HEK293 (cell line): Measurements from ENCODE around the gene AAK1.

Experiments
- CTCF ChIA-PET: fragments of 350-600 bp; formaldehyde crosslinking; extraction: SDS; loops from one replicate; lab custom pipeline; 2021; ENCODE audit warnings: antibody characterized with exemption; lab: Yijun Ruan, JAX
- POLR2A ChIA-PET: fragments of 300-600 bp; formaldehyde crosslinking; extraction: SDS; loops from one replicate; lab custom pipeline; 2020; ENCODE audit warnings: antibody characterized with exemption, inconsistent platforms; lab: Yijun Ruan, JAX
- H3K27ac ChIP-seq: fragments of 200-500 bp; sonication (Bioruptor generic); 2 replicates; pipeline ENCODE4 v1.5.1; 2014; ENCODE audit warnings: low read depth, low read length, control low read depth, inconsistent platforms; ENCODE audit errors: extremely low read depth
- H3K36me3 ChIP-seq, 2 experiments: fragments of 200-500 bp in 1 of 2; sonication (Bioruptor generic) in 1 of 2; 1 replicate in 1 of 2; 2 replicates in 1 of 2; pipeline ENCODE4 v1.5.1; 2014 to 2017; ENCODE audit warnings: inconsistent platforms in 2 of 2, low read length in 2 of 2; ENCODE audit not compliant: control insufficient read depth in 2 of 2, insufficient read depth in 1 of 2
- H3K4me1 ChIP-seq: fragments of 200-500 bp; sonication (Bioruptor generic); 2 replicates; pipeline ENCODE4 v1.5.1; 2014; ENCODE audit warnings: mild to moderate bottlenecking, low read length, inconsistent platforms; ENCODE audit not compliant: control insufficient read depth, insufficient read depth
- H3K4me3 ChIP-seq: 2 replicates; pipeline ENCODE4 v1.5.1; 2011; ENCODE audit warnings: low read depth, mild to moderate bottlenecking, control low read depth, low read length, moderate library complexity
- H3K9me3 ChIP-seq: fragments of 200-500 bp; sonication (Bioruptor generic); 2 replicates; pipeline ENCODE4 v1.5.1; 2014; ENCODE audit warnings: low read depth, low read length, inconsistent platforms; ENCODE audit not compliant: control insufficient read depth, insufficient read depth
- BCL11A ChIP-seq: fragments of 450-650 bp; formaldehyde crosslinking; IDR thresholded peaks from 2 replicates; pipeline ENCODE4 v1.5.1; 2016; ENCODE audit warnings: low read depth, missing biosample characterization, missing genetic modification characterization
- BCL11B ChIP-seq: fragments of 450-650 bp; formaldehyde crosslinking; IDR thresholded peaks from 2 replicates; pipeline ENCODE4 v1.5.1; 2016; ENCODE audit warnings: low read depth, missing biosample characterization, missing genetic modification characterization
- EGR2 ChIP-seq: fragments of 450-650 bp; formaldehyde crosslinking; IDR thresholded peaks from 2 replicates; pipeline ENCODE4 v1.5.1; 2016; ENCODE audit warnings: low read depth, missing biosample characterization, missing genetic modification characterization
- ELK4 ChIP-seq: IDR thresholded peaks from 2 replicates; pipeline ENCODE4 v1.6.1; 2011; ENCODE audit warnings: mild to moderate bottlenecking, low read depth, low read length, borderline replicate concordance
- FEZF1 ChIP-seq: fragments of 450-650 bp; formaldehyde crosslinking; IDR thresholded peaks from 2 replicates; pipeline ENCODE4 v1.5.1; 2016; ENCODE audit warnings: missing biosample characterization, missing genetic modification characterization
- GFI1B ChIP-seq: fragments of 450-650 bp; formaldehyde crosslinking; IDR thresholded peaks from 2 replicates; pipeline ENCODE4 v1.5.1; 2016; ENCODE audit warnings: missing biosample characterization, missing genetic modification characterization
- GLIS1 ChIP-seq: fragments of 450-650 bp; formaldehyde crosslinking; IDR thresholded peaks from 2 replicates; pipeline ENCODE4 v1.5.1; 2016; ENCODE audit warnings: missing biosample characterization, missing genetic modification characterization
- GLIS2 ChIP-seq: fragments of 450-650 bp; formaldehyde crosslinking; IDR thresholded peaks from 2 replicates; pipeline ENCODE4 v1.5.1; 2016; ENCODE audit warnings: missing biosample characterization, missing genetic modification characterization
- HOXA7 ChIP-seq: sonication (generic); formaldehyde crosslinking; IDR thresholded peaks from 2 replicates; pipeline ENCODE4 v1.8.1; 2022; ENCODE audit warnings: missing genetic modification reagents, borderline replicate concordance
- HOXD13 ChIP-seq: sonication (generic); formaldehyde crosslinking; IDR thresholded peaks from 2 replicates; pipeline ENCODE4 v1.8.0; 2022; ENCODE audit warnings: missing genetic modification reagents, borderline replicate concordance
- MYNN ChIP-seq: fragments of 450-650 bp; formaldehyde crosslinking; IDR thresholded peaks from 2 replicates; pipeline ENCODE4 v1.5.1; 2016; ENCODE audit warnings: missing biosample characterization, missing genetic modification characterization, borderline replicate concordance
- PRDM10 ChIP-seq: fragments of 450-650 bp; formaldehyde crosslinking; IDR thresholded peaks from 2 replicates; pipeline ENCODE4 v1.5.1; 2016; ENCODE audit warnings: missing biosample characterization, missing genetic modification characterization
- REST ChIP-seq: fragments of 450-650 bp; formaldehyde crosslinking; IDR thresholded peaks from 2 replicates; pipeline ENCODE4 v1.5.1; 2016; ENCODE audit warnings: missing biosample characterization, missing genetic modification characterization
- SP3 ChIP-seq: fragments of 450-650 bp; formaldehyde crosslinking; IDR thresholded peaks from 2 replicates; pipeline ENCODE4 v1.5.1; 2016; ENCODE audit warnings: missing biosample characterization, missing genetic modification characterization
- ZFP37 ChIP-seq: fragments of 450-650 bp; formaldehyde crosslinking; IDR thresholded peaks from 2 replicates; pipeline ENCODE4 v1.5.1; 2016; ENCODE audit warnings: missing biosample characterization, missing genetic modification characterization
- ZNF121 ChIP-seq: fragments of 450-650 bp; formaldehyde crosslinking; IDR thresholded peaks from 2 replicates; pipeline ENCODE4 v1.5.1; 2016; ENCODE audit warnings: missing biosample characterization, missing genetic modification characterization
- ZNF341 ChIP-seq: fragments of 450-650 bp; formaldehyde crosslinking; IDR thresholded peaks from 2 replicates; pipeline ENCODE4; 2016; ENCODE audit warnings: low read depth, missing biosample characterization, missing genetic modification characterization
- ZNF37A ChIP-seq: fragments of 450-650 bp; IDR thresholded peaks from 2 replicates; pipeline ENCODE4 v1.5.1; 2018; ENCODE audit warnings: missing biosample characterization, missing genetic modification characterization
- ZNF404 ChIP-seq: fragments of 450-650 bp; formaldehyde crosslinking; IDR thresholded peaks from 2 replicates; pipeline ENCODE4 v1.5.1; 2017; ENCODE audit warnings: missing biosample characterization, missing genetic modification characterization
- ZNF48 ChIP-seq: fragments of 450-650 bp; formaldehyde crosslinking; IDR thresholded peaks from 2 replicates; pipeline ENCODE4 v1.5.1; 2016; ENCODE audit warnings: missing biosample characterization, missing genetic modification characterization
- ZNF549 ChIP-seq: fragments of 450-650 bp; IDR thresholded peaks from 2 replicates; pipeline ENCODE4 v1.5.1; 2018; ENCODE audit warnings: missing biosample characterization, missing genetic modification characterization, mild to moderate bottlenecking, inconsistent platforms, moderate library complexity
- ZNF645 ChIP-seq: fragments of 450-650 bp; formaldehyde crosslinking; IDR thresholded peaks from 2 replicates; pipeline ENCODE4; 2016; ENCODE audit warnings: missing biosample characterization, missing genetic modification characterization
- ZNF701 ChIP-seq: fragments of 450-650 bp; formaldehyde crosslinking; IDR thresholded peaks from 2 replicates; pipeline ENCODE4 v1.5.1; 2016; ENCODE audit warnings: missing biosample characterization, missing genetic modification characterization
- ZNF76 ChIP-seq: fragments of 450-650 bp; formaldehyde crosslinking; IDR thresholded peaks from 2 replicates; pipeline ENCODE4; 2016; ENCODE audit warnings: low read depth, missing biosample characterization, missing genetic modification characterization, borderline replicate concordance
- ZNF776 ChIP-seq: fragments of 450-650 bp; formaldehyde crosslinking; IDR thresholded peaks from 2 replicates; pipeline ENCODE4 v1.5.0; 2017; ENCODE audit warnings: missing biosample characterization, missing genetic modification characterization, borderline replicate concordance
- ZNF791 ChIP-seq: fragments of 450-650 bp; formaldehyde crosslinking; IDR thresholded peaks from 2 replicates; pipeline ENCODE4 v1.5.1; 2016; ENCODE audit warnings: missing biosample characterization, missing genetic modification characterization
- ZNF792 ChIP-seq: fragments of 450-650 bp; formaldehyde crosslinking; IDR thresholded peaks from 2 replicates; pipeline ENCODE4 v1.5.1; 2016; ENCODE audit warnings: missing biosample characterization, missing genetic modification characterization
- ZNF843 ChIP-seq: fragments of 450-650 bp; formaldehyde crosslinking; IDR thresholded peaks from 2 replicates; pipeline ENCODE4 v1.5.1; 2016; ENCODE audit warnings: missing biosample characterization, missing genetic modification characterization

AAK1 gene

GRCh38 chr2:69604836-69605235, 38.7 kb downstream of the AAK1 start (continued):
- TF ChIP-seq ELK4, result no peak
- no peak for TF ChIP-seq ZNF404
- TF ChIP-seq ZNF843 (tag by site-specific recombination), result no peak
- no peak for TF ChIP-seq ZNF549 (tag by site-specific recombination)
- no peak for TF ChIP-seq SP3 (tag by site-specific recombination)
- TF ChIP-seq ZFP37 (tag by site-specific recombination), result no peak
- no peak for TF ChIP-seq ZNF48 (tag by site-specific recombination)
- no peak for TF ChIP-seq REST (tag by site-specific recombination)
- no peak for TF ChIP-seq ZNF341 (tag by site-specific recombination)

GRCh38 chr2:69604026-69604678, 39.4 kb downstream of the AAK1 start:
- CTCF ChIA-PET, result interaction anchor here (0.7 to 1.1 kb wide), 3 partner anchors 24 to 40 kb away, joined by 4 to 6 read pairs (median 4); no protein-coding TSS in a partner anchor
- Histone ChIP-seq H3K9me3 (no peaks in the 10 kb centered on the region), H3K4me3 (no peak overlapping the region), H3K4me1 (peaks cover 2% of the 10 kb centered on the region; the same call in 1 of the 2 replicates), H3K36me3 (no peaks in the 10 kb centered on the region), H3K27ac (no peak overlapping the region)
- no peak for TF ChIP-seq ZNF701 (tag by site-specific recombination)
- TF ChIP-seq GFI1B (tag by site-specific recombination), result no peak
- TF ChIP-seq HOXA7 (CRISPR knock-in tag), result no peak
- no peak for TF ChIP-seq BCL11A (tag by site-specific recombination)
- no peak for TF ChIP-seq ZNF645 (tag by site-specific recombination)
- TF ChIP-seq HOXD13 (CRISPR knock-in tag), result no peak
- TF ChIP-seq ZNF791 (tag by site-specific recombination), result no peak
- no peak for TF ChIP-seq PRDM10 (tag by site-specific recombination)
- TF ChIP-seq GLIS2 (tag by site-specific recombination), result no peak
- TF ChIP-seq GLIS1 (tag by site-specific recombination), result no peak
- no peak for TF ChIP-seq ZNF76 (tag by site-specific recombination)
- TF ChIP-seq BCL11B, result no peak
- TF ChIP-seq ZNF37A (tag by site-specific recombination), result no peak
- no peak for TF ChIP-seq ZNF776
- no peak for TF ChIP-seq EGR2
- no peak for TF ChIP-seq FEZF1 (tag by site-specific recombination)
- no peak for TF ChIP-seq ZNF792 (tag by site-specific recombination)
- no peak for TF ChIP-seq ZNF121 (tag by site-specific recombination)
- TF ChIP-seq MYNN (tag by site-specific recombination), result no peak
- POLR2A ChIA-PET, result interaction anchor here (0.6 kb wide), 1 partner anchor 40 kb away, joined by 5 read pairs; the partner anchor contains the start of gene AAK1
